PC-3 (cell line): Measurements from ENCODE around the gene DMAC2L. TPM values are rescaled to one million over a fixed set of nuclear protein-coding genes. Genes with fewer than 3 reads are reported as not detected.

Source experiments
- ATAC-seq: fragments of 200-7000 bp; cut with Tn5 transposase; 2 replicates; pipeline ENCODE4 v1.9.1; 2020; ENCODE audit warnings: mild to moderate bottlenecking, moderate library complexity
- BruUV-seq: library from RNA; stranded (reverse); fragments of 400-500 nt; replicated peaks from 2 replicates; lab custom pipeline; 2021; lab: Mats Ljungman, UMichigan
- CTCF ChIA-PET: fragments of 300-600 bp; sonication (Branson Sonifier 250); formaldehyde crosslinking; loops from one replicate; lab custom pipeline; 2022; ENCODE audit warnings: antibody characterized with exemption; lab: Charles Lee
- POLR2A ChIA-PET: fragments of 300-600 bp; sonication (Branson Sonifier 250); formaldehyde crosslinking; loops from one replicate; lab custom pipeline; 2022; ENCODE audit warnings: antibody characterized with exemption; ENCODE audit not compliant: unreplicated experiment; lab: Charles Lee
- DNase-seq: peaks from one replicate; pipeline ENCODE4 v3.0.0-alpha.2; 2015
- H2AFZ ChIP-seq: fragments of 300-600 bp; sonication (generic); 2 replicates; pipeline ENCODE4 v1.6.0; 2016; ENCODE audit warnings: antibody characterized with exemption, low read length
- H3F3A ChIP-seq: fragments of 300-600 bp; sonication (generic); one replicate; pipeline ENCODE4 v1.6.0; 2017; ENCODE audit warnings: antibody characterized with exemption, low read length, control low read depth, mild to moderate bottlenecking; ENCODE audit not compliant: unreplicated experiment
- H3K27ac ChIP-seq: fragments of 300-600 bp; sonication (generic); 2 replicates; pipeline ENCODE4 v1.5.1; 2016; ENCODE audit warnings: mild to moderate bottlenecking, low read length
- H3K27me3 ChIP-seq: fragments of 300-600 bp; sonication (generic); 2 replicates; pipeline ENCODE4 v1.6.1; 2016; ENCODE audit warnings: low read length, mixed read lengths
- H3K36me3 ChIP-seq: fragments of 300-600 bp; sonication (generic); 2 replicates; pipeline ENCODE4 v1.6.1; 2016; ENCODE audit warnings: low read depth, mixed run types, low read length, mixed read lengths
- H3K4me1 ChIP-seq: fragments of 300-600 bp; sonication (generic); 2 replicates; pipeline ENCODE4 v1.5.1; 2016; ENCODE audit warnings: low read length; ENCODE audit not compliant: insufficient read depth
- H3K4me2 ChIP-seq: fragments of 300-600 bp; sonication (generic); 2 replicates; pipeline ENCODE4 v1.6.0; 2016; ENCODE audit warnings: low read length
- H3K4me3 ChIP-seq: fragments of 300-600 bp; sonication (generic); 2 replicates; pipeline ENCODE4 v1.5.1; 2016; ENCODE audit warnings: mild to moderate bottlenecking, low read length, mixed read lengths
- H3K79me2 ChIP-seq: fragments of 300-600 bp; sonication (generic); 2 replicates; pipeline ENCODE4 v1.6.1; 2017; ENCODE audit warnings: low read length, mixed read lengths
- H3K9ac ChIP-seq: fragments of 300-600 bp; sonication (generic); 2 replicates; pipeline ENCODE4 v1.6.0; 2016; ENCODE audit warnings: mild to moderate bottlenecking, low read length
- H3K9me2 ChIP-seq: fragments of 300-600 bp; sonication (generic); replicated peaks from 2 replicates; pipeline ENCODE4 v1.6.1; 2016; ENCODE audit warnings: mixed run types, low read length, mixed read lengths
- H3K9me3 ChIP-seq: fragments of 300-600 bp; sonication (generic); 2 replicates; pipeline ENCODE4 v1.6.1; 2016; ENCODE audit warnings: low read length, mixed read lengths
- H4K20me1 ChIP-seq: fragments of 300-600 bp; sonication (generic); 2 replicates; pipeline ENCODE4 v1.6.1; 2016; ENCODE audit warnings: low read length, mixed read lengths
- EZH2 ChIP-seq: fragments of 300-600 bp; sonication (generic); IDR thresholded peaks from one replicate; pipeline ENCODE4 v1.6.1; 2017; ENCODE audit warnings: antibody characterized with exemption, mild to moderate bottlenecking, low read length; ENCODE audit not compliant: unreplicated experiment
- EZH2phosphoT487 ChIP-seq: fragments of 300-600 bp; sonication (generic); IDR thresholded peaks from 2 replicates; pipeline ENCODE4 v1.6.1; 2018; ENCODE audit warnings: mild to moderate bottlenecking, antibody characterized with exemption, low read length, borderline replicate concordance
- intact Hi-C: fragments of 100-400 bp; cut with micrococcal nuclease; formaldehyde crosslinking; loops from 2 replicates; pipeline ENCODE4 v1.9.0; 2023
- microRNA-seq: library from miRNA; unstranded; fragments of <30 nt; microRNA quantifications from one replicate; pipeline ENCODE4 v1.1.0, GENCODE V29; 2020; ENCODE audit not compliant: unreplicated experiment
- total RNA-seq: library from RNA; depleted of rRNA; stranded (reverse); fragments of >200 nt; gene quantifications from 2 replicates; pipeline ENCODE4 v1.2.3, GENCODE V29; 2014; rRNA removed
- TF ChIP-seq, protein P1 (sequence below): fragments of 300-600 bp; sonication (generic); conservative IDR thresholded peaks from 2 replicates; pipeline ENCODE4 v1.5.1; 2017; ENCODE audit warnings: antibody characterized with exemption, low read depth, mild to moderate bottlenecking, low read length

DMAC2L gene
- total RNA-seq, 1 experiment from 2014 or later, result 18.1 TPM

DNA sequence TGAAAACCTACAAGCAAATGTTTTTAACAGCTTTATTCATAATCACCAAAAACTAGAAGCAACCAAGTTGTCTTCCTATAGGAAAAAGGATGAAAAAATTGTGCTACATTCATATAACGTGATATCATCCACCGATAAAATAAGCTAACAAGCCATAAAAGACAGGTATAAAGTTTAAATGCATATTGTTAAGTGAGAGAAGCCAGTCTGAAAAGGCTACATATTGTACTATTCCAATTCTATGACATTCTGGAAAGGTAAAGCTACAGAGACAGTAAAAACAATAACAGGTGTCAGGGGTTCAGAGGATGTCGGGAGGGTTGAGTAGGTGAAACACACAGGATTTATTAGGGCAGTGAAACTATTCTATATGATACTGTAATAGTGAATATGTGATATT lies 61.8 kb downstream of the DMAC2L start:
- H3K9ac ChIP-seq, result no peak overlapping the region
- BruUV-seq, result no TSS peak
- no peaks in the 10 kb centered on the region for H3K9me3 ChIP-seq
- POLR2A ChIA-PET, result no interaction called here
- TF ChIP-seq EZH2phosphoT487 (no peak), EZH2 (no peak)
- TF ChIP-seq, protein P1, sequence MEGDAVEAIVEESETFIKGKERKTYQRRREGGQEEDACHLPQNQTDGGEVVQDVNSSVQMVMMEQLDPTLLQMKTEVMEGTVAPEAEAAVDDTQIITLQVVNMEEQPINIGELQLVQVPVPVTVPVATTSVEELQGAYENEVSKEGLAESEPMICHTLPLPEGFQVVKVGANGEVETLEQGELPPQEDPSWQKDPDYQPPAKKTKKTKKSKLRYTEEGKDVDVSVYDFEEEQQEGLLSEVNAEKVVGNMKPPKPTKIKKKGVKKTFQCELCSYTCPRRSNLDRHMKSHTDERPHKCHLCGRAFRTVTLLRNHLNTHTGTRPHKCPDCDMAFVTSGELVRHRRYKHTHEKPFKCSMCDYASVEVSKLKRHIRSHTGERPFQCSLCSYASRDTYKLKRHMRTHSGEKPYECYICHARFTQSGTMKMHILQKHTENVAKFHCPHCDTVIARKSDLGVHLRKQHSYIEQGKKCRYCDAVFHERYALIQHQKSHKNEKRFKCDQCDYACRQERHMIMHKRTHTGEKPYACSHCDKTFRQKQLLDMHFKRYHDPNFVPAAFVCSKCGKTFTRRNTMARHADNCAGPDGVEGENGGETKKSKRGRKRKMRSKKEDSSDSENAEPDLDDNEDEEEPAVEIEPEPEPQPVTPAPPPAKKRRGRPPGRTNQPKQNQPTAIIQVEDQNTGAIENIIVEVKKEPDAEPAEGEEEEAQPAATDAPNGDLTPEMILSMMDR, result no peak
- H3K4me3 ChIP-seq, result no peak overlapping the region
- intact Hi-C loops, result no loop called here
- no peak overlapping the region for H3K4me2 ChIP-seq
- no peaks in the 10 kb centered on the region for H3K9me2 ChIP-seq
- H3K79me2 ChIP-seq, result no peaks in the 10 kb centered on the region
- no peak for DNase-seq
- H3K27me3 ChIP-seq, result no peaks in the 10 kb centered on the region
- no peak for ATAC-seq
- no peaks in the 10 kb centered on the region for H4K20me1 ChIP-seq
- CTCF ChIA-PET, result no interaction called here
- H3K36me3 ChIP-seq, result no peaks in the 10 kb centered on the region
- no peak overlapping the region for H2AFZ ChIP-seq
- no peaks in the 10 kb centered on the region for H3F3A ChIP-seq
- no peaks in the 10 kb centered on the region for H3K4me1 ChIP-seq
- H3K27ac ChIP-seq, result no peak overlapping the region

- ATAC-seq, result no peak
- Histone ChIP-seq H3K4me2 (no peak overlapping the region), H2AFZ (no peak overlapping the region), H3K9me3 (no peaks in the 10 kb centered on the region), H4K20me1 (no peaks in the 10 kb centered on the region; the same call in 1 of the 2 replicates), H3K36me3 (peaks cover 3% of the 10 kb centered on the region; the same call in 1 of the 2 replicates), H3K9ac (no peak overlapping the region), H3K4me3 (no peak overlapping the region), H3K27ac (no peak overlapping the region), H3F3A (no peaks in the 10 kb centered on the region), H3K27me3 (no peaks in the 10 kb centered on the region), H3K9me2 (no peaks in the 10 kb centered on the region), H3K79me2 (no peaks in the 10 kb centered on the region), H3K4me1 (no peaks in the 10 kb centered on the region)
- TF ChIP-seq, protein P1, result no peak
- TF ChIP-seq EZH2 (no peak), EZH2phosphoT487 (no peak)
- DNase-seq, result no peak
- intact Hi-C loops, result no loop called here
- ChIA-PET CTCF (no interaction called here), POLR2A (no interaction called here)
- no TSS peak for BruUV-seq
These were observed 63.6 kb downstream of the DMAC2L start for GRCh38 chr14:50375760-50376159.

Small RNAs within 50 kb of the gene (microRNA-seq; reads per million reads assigned to microRNA genes)
- not detected for gene MIR4504

Other genes starting within 250 kb of the DMAC2L start
- 8.2 and 8.8 TPM in 2 replicates for gene VCPKMT, start 195.8 kb upstream of the DMAC2L start, total RNA-seq
- gene SOS2, start 80.7 kb upstream of the DMAC2L start, total RNA-seq, result 9.1 and 9.9 TPM in 2 replicates
- 27.8 and 41.6 TPM in 2 replicates for gene L2HGDH, start 95 bp upstream of the DMAC2L start, total RNA-seq
- 7.1 and 14.4 TPM in 2 replicates for gene CDKL1, start 84.6 kb downstream of the DMAC2L start, total RNA-seq
- gene MAP4K5, start 220.2 kb downstream of the DMAC2L start, total RNA-seq, result 111 and 120 TPM in 2 replicates
- 0.63 and 1.3 TPM in 2 replicates for gene ATL1, start 247.8 kb downstream of the DMAC2L start, total RNA-seq